ENCODE measurements around the gene MOB3B. TPM values are rescaled to one million over a fixed set of nuclear protein-coding genes. Genes with fewer than 3 reads are reported as not detected.

The MOB3B gene
- total RNA-seq, 1 experiment from 2014 or later = 0.19 TPM

GRCh38 chr9:27377811-27378456, 151.7 kb downstream of the MOB3B start:
- Histone ChIP-seq H3K4me3 (ENCODE audit: low read depth, low read length, poor library complexity, severe bottlenecking) (no peak overlapping the region), H3K27ac (ENCODE audit: low read depth, low read length, poor library complexity, severe bottlenecking) (no peak overlapping the region), H3K9me3 (ENCODE audit: low read depth, low read length, poor library complexity, severe bottlenecking) (no peaks in the 10 kb centered on the region), H3K4me1 (ENCODE audit: insufficient read depth, low read length, poor library complexity, severe bottlenecking) (no peaks in the 10 kb centered on the region), H3K36me3 (ENCODE audit: insufficient read depth, low read length, poor library complexity, severe bottlenecking) (no peaks in the 10 kb centered on the region), H3K27me3 (replicated peaks; ENCODE audit: insufficient read depth, low read depth, low read length, poor library complexity) (no peaks in the 10 kb centered on the region)
- ChIA-PET CTCF (no interaction called here), POLR2A (ENCODE audit: low non-redundant PET) (no interaction called here)
- BruUV-seq (replicated peaks) = no TSS peak
- no peak for DNase-seq (ENCODE audit: low spot score)
- TF ChIP-seq EZH2 (IDR thresholded peaks at IDR 0.05; ENCODE audit: borderline replicate concordance, low read depth, low read length, poor library complexity, severe bottlenecking) = no peak
- no peak for TF ChIP-seq CTCF (conservative IDR thresholded peaks at IDR 0.05; ENCODE audit: low read depth, low read length)
- intact Hi-C loops (cut with micrococcal nuclease; ENCODE audit: unreplicated experiment) = no loop called here

GRCh38 chr9:27377147-27377807, 152.3 kb downstream of the MOB3B start:
- DNase-seq (ENCODE audit: low spot score) = peak; percentile 0
- no peaks in the 10 kb centered on the region for H3K9me3 ChIP-seq (ENCODE audit: low read depth, low read length, poor library complexity, severe bottlenecking)
- H3K4me3 ChIP-seq (ENCODE audit: low read depth, low read length, poor library complexity, severe bottlenecking) = no peak overlapping the region
- BruUV-seq (replicated peaks) = no TSS peak
- ChIA-PET POLR2A (ENCODE audit: low non-redundant PET) (no interaction called here), CTCF (no interaction called here)
- TF ChIP-seq CTCF (conservative IDR thresholded peaks at IDR 0.05; ENCODE audit: low read depth, low read length) = no peak
- TF ChIP-seq EZH2 (IDR thresholded peaks at IDR 0.05; ENCODE audit: borderline replicate concordance, low read depth, low read length, poor library complexity, severe bottlenecking) = no peak
- H3K4me1 ChIP-seq (ENCODE audit: insufficient read depth, low read length, poor library complexity, severe bottlenecking) = no peaks in the 10 kb centered on the region
- H3K27ac ChIP-seq (ENCODE audit: low read depth, low read length, poor library complexity, severe bottlenecking) = no peak overlapping the region
- intact Hi-C loops (cut with micrococcal nuclease; ENCODE audit: unreplicated experiment) = no loop called here
- no peaks in the 10 kb centered on the region for H3K27me3 ChIP-seq (replicated peaks; ENCODE audit: insufficient read depth, low read depth, low read length, poor library complexity)
- no peaks in the 10 kb centered on the region for H3K36me3 ChIP-seq (ENCODE audit: insufficient read depth, low read length, poor library complexity, severe bottlenecking)

- H3K27ac ChIP-seq (ENCODE audit: low read depth, low read length, poor library complexity, severe bottlenecking) = no peak overlapping the region
- no peaks in the 10 kb centered on the region for H3K27me3 ChIP-seq (replicated peaks; ENCODE audit: insufficient read depth, low read depth, low read length, poor library complexity)
- H3K9me3 ChIP-seq (ENCODE audit: low read depth, low read length, poor library complexity, severe bottlenecking) = no peaks in the 10 kb centered on the region
- TF ChIP-seq EZH2 (IDR thresholded peaks at IDR 0.05; ENCODE audit: borderline replicate concordance, low read depth, low read length, poor library complexity, severe bottlenecking) (no peak), CTCF (conservative IDR thresholded peaks at IDR 0.05; ENCODE audit: low read depth, low read length) (no peak)
- ChIA-PET CTCF (no interaction called here), POLR2A (ENCODE audit: low non-redundant PET) (no interaction called here)
- H3K4me3 ChIP-seq (ENCODE audit: low read depth, low read length, poor library complexity, severe bottlenecking) = no peak overlapping the region
- DNase-seq (ENCODE audit: low spot score) = no peak
- H3K4me1 ChIP-seq (ENCODE audit: insufficient read depth, low read length, poor library complexity, severe bottlenecking) = no peaks in the 10 kb centered on the region
- H3K36me3 ChIP-seq (ENCODE audit: insufficient read depth, low read length, poor library complexity, severe bottlenecking) = no peaks in the 10 kb centered on the region
- no TSS peak for BruUV-seq (replicated peaks)
- intact Hi-C loops (cut with micrococcal nuclease; ENCODE audit: unreplicated experiment) = no loop called here
These were observed 155.8 kb downstream of the MOB3B start for GRCh38 chr9:27373851-27374250.
